Thymus (tissue), 11 donors: ENCODE data around the gene CYP24A1. TPM values are rescaled to one million over a fixed set of nuclear protein-coding genes. Genes with fewer than 3 reads are reported as not detected.
A peak's percentile ranks its signal among the peaks of the same experiment; 100 is the strongest.

Experiments
- DNase-seq, 9 donors: peaks; one replicate each; pipeline ENCODE4 v3.0.0-alpha.2; 2013; ENCODE audit warnings: low spot score in 9 of 9, low read depth in 6 of 9, missing footprints in 1 of 9
- H3K27ac ChIP-seq, 2 donors: one replicate each; pipeline ENCODE4 v1.5.1; 2013; ENCODE audit warnings: control low read depth in 1 of 2, low read depth in 1 of 2, low read length in 1 of 2, mild to moderate bottlenecking in 1 of 2, moderate library complexity in 1 of 2
- H3K27me3 ChIP-seq, 2 donors: one replicate each; pipeline ENCODE4 v1.5.1; 2013; ENCODE audit warnings: low read length in 1 of 2; ENCODE audit not compliant: control insufficient read depth in 2 of 2, insufficient read depth in 1 of 2
- H3K36me3 ChIP-seq, 2 donors: one replicate each; pipeline ENCODE4 v1.5.1; 2013; ENCODE audit warnings: low read length in 1 of 2, mild to moderate bottlenecking in 1 of 2, moderate library complexity in 1 of 2; ENCODE audit not compliant: control insufficient read depth in 2 of 2, insufficient read depth in 2 of 2
- H3K4me1 ChIP-seq, 2 donors: one replicate each; pipeline ENCODE4 v1.5.1; 2013; ENCODE audit warnings: low read length in 2 of 2; ENCODE audit not compliant: control insufficient read depth in 2 of 2, insufficient read depth in 2 of 2
- H3K4me3 ChIP-seq, 2 donors: one replicate each; pipeline ENCODE4 v1.5.1; 2013; ENCODE audit warnings: low read length in 2 of 2, control low read depth in 1 of 2, mild to moderate bottlenecking in 1 of 2
- H3K9me3 ChIP-seq, 2 donors: one replicate each; pipeline ENCODE4 v1.5.1; 2013; ENCODE audit warnings: low read length in 1 of 2, mild to moderate bottlenecking in 1 of 2; ENCODE audit not compliant: control insufficient read depth in 2 of 2, insufficient read depth in 1 of 2
- WGBS: extraction: QIAGEN DNeasy Blood & Tissue Kit; methylation state at CpG from one replicate; pipeline ENCODE4 v1.1.7; 2013; 5-methylcytosine and 5-hydroxymethylcytosine counted together
- polyA plus RNA-seq: library from polyadenylated mRNA; stranded (reverse); fragments of 200-250 nt; gene quantifications from one replicate; pipeline ENCODE4 v1.2.3, GENCODE V29; 2013
- total RNA-seq: library from RNA; stranded (reverse); fragments of 120-200 nt; gene quantifications from one replicate; pipeline ENCODE4 v1.2.4, GENCODE V29; 2013
- donor health status: healthy.

The CYP24A1 gene
- total and polyA plus RNA-seq, 2 donors: 0.38 to 0.68 TPM

DNA sequence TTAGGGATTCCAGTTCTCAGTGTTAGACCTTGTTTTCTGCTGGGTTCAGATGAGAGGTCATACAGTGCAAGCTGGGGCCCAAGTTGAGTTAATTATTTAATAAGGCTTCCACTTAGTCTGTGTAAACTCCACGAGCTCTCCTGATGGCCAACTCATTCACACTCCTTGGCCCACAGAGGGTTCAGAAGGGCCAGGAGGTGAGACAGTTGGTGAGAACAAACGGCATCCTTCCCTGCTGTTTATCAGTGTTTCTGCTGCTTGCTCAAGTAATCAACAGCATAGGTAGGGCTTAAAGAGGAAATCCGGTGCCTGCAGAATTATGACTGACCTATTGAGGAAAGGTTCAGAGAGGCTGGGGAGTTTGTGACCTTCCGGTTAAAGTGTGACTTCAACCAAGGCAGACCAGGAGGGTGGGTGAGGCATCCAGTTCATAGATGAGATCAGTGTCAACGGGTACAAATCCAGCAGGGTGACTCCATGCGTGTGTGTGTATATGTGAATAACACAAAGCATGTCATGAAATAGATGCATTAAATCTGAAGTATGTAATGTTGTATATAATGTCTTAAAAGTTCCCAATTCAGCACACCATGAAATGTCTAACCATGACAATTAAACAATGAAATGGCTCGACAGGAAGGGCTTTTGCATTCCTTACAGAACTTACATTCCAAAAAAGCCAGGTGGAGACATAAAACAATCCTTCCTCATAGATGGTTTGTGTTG is 66.0 kb downstream of the CYP24A1 start:
- WGBS: 92% methylated on average over 7 of the region's 7 CpGs
- no peaks in the 10 kb centered on the region for H3K36me3 ChIP-seq
- H3K4me3 ChIP-seq: no peak overlapping the region
- H3K27ac ChIP-seq: peak overlapping the region in 1 of 2 donors; percentile 33
- no peaks in the 10 kb centered on the region for H3K9me3 ChIP-seq
- H3K27me3 ChIP-seq: no peaks in the 10 kb centered on the region
- DNase-seq: no peak
- H3K4me1 ChIP-seq: no peaks in the 10 kb centered on the region

GRCh38 chr20:54107181-54107580 is 66.6 kb downstream of the CYP24A1 start:
- DNase-seq: no peak
- no peaks in the 10 kb centered on the region for H3K9me3 ChIP-seq
- H3K36me3 ChIP-seq: no peaks in the 10 kb centered on the region
- H3K27me3 ChIP-seq: no peaks in the 10 kb centered on the region
- H3K4me1 ChIP-seq: no peaks in the 10 kb centered on the region
- WGBS: 92% methylated on average over 2 of the region's 2 CpGs
- no peak overlapping the region for H3K4me3 ChIP-seq
- H3K27ac ChIP-seq: no peak overlapping the region

GRCh38 chr20:54106162-54106561 is 67.6 kb downstream of the CYP24A1 start:
- no peak for DNase-seq
- Histone ChIP-seq H3K27ac (no peak overlapping the region), H3K27me3 (no peaks in the 10 kb centered on the region), H3K36me3 (no peaks in the 10 kb centered on the region), H3K4me3 (no peak overlapping the region), H3K4me1 (no peaks in the 10 kb centered on the region), H3K9me3 (no peaks in the 10 kb centered on the region)
- 80% methylated on average over 4 of the region's 4 CpGs for WGBS

- Histone ChIP-seq H3K4me1 (no peaks in the 10 kb centered on the region), H3K9me3 (no peaks in the 10 kb centered on the region), H3K27me3 (no peaks in the 10 kb centered on the region), H3K27ac (no peak overlapping the region), H3K36me3 (no peaks in the 10 kb centered on the region), H3K4me3 (no peak overlapping the region)
- 92% methylated on average over 4 of the region's 4 CpGs for WGBS
- no peak for DNase-seq
Measured at GRCh38 chr20:54105653-54106052, 68.1 kb downstream of the CYP24A1 start.

- Histone ChIP-seq H3K36me3 (no peaks in the 10 kb centered on the region), H3K4me1 (no peaks in the 10 kb centered on the region)
- WGBS: 97% methylated on average over 4 of the region's 4 CpGs
Measured at GRCh38 chr20:54104781-54105180, 69.0 kb downstream of the CYP24A1 start.

DNA sequence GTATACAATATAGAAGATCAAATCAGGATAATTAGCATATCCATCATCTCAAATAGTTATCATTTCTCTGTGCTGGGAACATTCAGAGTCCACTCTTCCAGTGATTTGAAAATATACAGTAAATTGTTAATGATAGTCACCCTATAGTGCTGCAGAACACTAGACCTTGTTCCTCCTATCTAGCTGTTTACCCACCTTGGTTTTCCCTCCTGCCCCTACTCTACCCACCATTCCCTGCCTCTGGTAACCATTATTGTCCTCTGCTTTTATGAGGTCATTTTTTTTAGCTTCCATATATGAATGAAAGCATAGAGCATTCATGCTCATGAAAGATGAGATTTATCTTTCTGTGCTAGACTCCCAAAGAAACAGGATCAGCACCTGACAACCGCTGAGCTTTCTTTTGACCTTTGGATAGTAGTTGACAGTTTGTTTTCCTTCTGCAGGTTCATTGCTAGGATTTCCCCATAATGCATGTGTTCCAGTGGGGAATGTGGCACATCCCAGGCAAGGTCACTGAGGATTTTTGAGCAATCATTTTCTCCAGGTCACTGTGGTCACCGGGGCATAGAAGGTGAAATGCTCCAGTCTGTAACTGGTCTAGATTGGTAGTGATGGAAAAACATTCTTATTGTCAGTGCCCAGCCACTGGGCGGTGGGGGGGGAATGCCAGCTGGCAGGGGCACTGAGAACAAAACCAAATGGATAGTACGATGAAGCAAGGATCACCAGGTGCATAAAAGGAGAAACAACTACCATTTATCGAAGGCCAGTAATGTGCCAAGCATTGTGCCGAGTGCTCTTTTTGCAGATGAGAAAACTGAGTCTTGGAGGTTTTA is 69.8 kb downstream of the CYP24A1 start:
- Histone ChIP-seq H3K9me3 (no peaks in the 10 kb centered on the region), H3K27ac (no peak overlapping the region)

More at GRCh38 chr20:54104781-54105180, 69.0 kb downstream of the CYP24A1 start:
- no peak for DNase-seq
- H3K27ac ChIP-seq: no peak overlapping the region
- no peaks in the 10 kb centered on the region for H3K9me3 ChIP-seq
- no peaks in the 10 kb centered on the region for H3K27me3 ChIP-seq
- no peak overlapping the region for H3K4me3 ChIP-seq

More for the DNA sequence above, 69.8 kb downstream of the CYP24A1 start:
- Histone ChIP-seq H3K27me3 (no peaks in the 10 kb centered on the region), H3K4me1 (no peaks in the 10 kb centered on the region), H3K36me3 (no peaks in the 10 kb centered on the region), H3K4me3 (no peak overlapping the region)
- WGBS: 79% methylated on average over 6 of the region's 6 CpGs
- no peak for DNase-seq

Other genes starting within 250 kb of the CYP24A1 start
- gene BCAS1, start 103.4 kb downstream of the CYP24A1 start, total RNA-seq: 0.38 TPM
- 1.5 TPM for gene BCAS1, start 103.4 kb downstream of the CYP24A1 start, polyA plus RNA-seq
- 124 TPM for gene PFDN4, start 34.1 kb upstream of the CYP24A1 start, total RNA-seq
- 123 TPM for gene PFDN4, start 34.1 kb upstream of the CYP24A1 start, polyA plus RNA-seq